H1 (cell line): ENCODE results near the gene ABHD17B. TPM values are rescaled to one million over a fixed set of nuclear protein-coding genes. Genes with fewer than 3 reads are reported as not detected.

Experiments
- CTCF ChIA-PET: fragments of 300-600 bp; sonication (Branson Sonifier 250); formaldehyde crosslinking; loops from one replicate; lab custom pipeline; 2021; ENCODE audit not compliant: partially characterized antibody; lab: Charles Lee
- POLR2A ChIA-PET: fragments of 300-600 bp; sonication (Branson Sonifier 250); formaldehyde crosslinking; loops from one replicate; lab custom pipeline; 2021; ENCODE audit warnings: inconsistent platforms; ENCODE audit not compliant: partially characterized antibody; lab: Charles Lee
- DNase-seq, 2 experiments: peaks; one replicate each; pipeline versions ENCODE4 v3.0.0 to v3.0.0-alpha.2; 2010 to 2022; ENCODE audit warnings: low spot score in 2 of 2, low read depth in 1 of 2, mixed read lengths in 1 of 2
- FAIRE-seq: peaks from 2 replicates; lab custom pipeline; 2011; peaks lifted over from hg19 to GRCh38; lab: Jason Lieb, UNC
- H2AFZ ChIP-seq: 2 replicates; pipeline ENCODE4 v1.8.1; 2012; ENCODE audit warnings: low read length, inconsistent platforms
- H2AK5ac ChIP-seq: 2 replicates; pipeline ENCODE4 v1.6.1; 2013; ENCODE audit warnings: low read depth, low read length
- H2BK120ac ChIP-seq: replicated peaks from 2 replicates; pipeline ENCODE3; 2013; ENCODE audit warnings: low read depth, low read length, inconsistent platforms
- H2BK12ac ChIP-seq: 2 replicates; pipeline ENCODE4 v1.6.1; 2013; ENCODE audit warnings: low read depth, low read length
- H2BK15ac ChIP-seq: 2 replicates; pipeline ENCODE4 v1.6.1; 2013; ENCODE audit warnings: low read length
- H2BK20ac ChIP-seq: 2 replicates; pipeline ENCODE4 v1.6.1; 2013; ENCODE audit warnings: low read length
- H2BK5ac ChIP-seq: 2 replicates; pipeline ENCODE4 v1.6.1; 2013; ENCODE audit warnings: low read depth, low read length
- H3K14ac ChIP-seq: 2 replicates; pipeline ENCODE4 v1.6.1; 2013; ENCODE audit warnings: inconsistent platforms; ENCODE audit not compliant: insufficient read length
- H3K18ac ChIP-seq: 2 replicates; pipeline ENCODE4 v1.6.1; 2013; ENCODE audit warnings: low read length; ENCODE audit errors: extremely low read depth
- H3K23ac ChIP-seq: 2 replicates; pipeline ENCODE4 v1.6.1; 2013; ENCODE audit warnings: inconsistent platforms; ENCODE audit not compliant: insufficient read length
- H3K23me2 ChIP-seq: 2 replicates; pipeline ENCODE4 v1.6.1; 2013; ENCODE audit warnings: low read depth, low read length
- H3K27ac ChIP-seq: 2 replicates; pipeline ENCODE4 v1.6.1; 2011; ENCODE audit warnings: low read depth, low read length, inconsistent platforms
- H3K27me3 ChIP-seq, 4 experiments: replicated peaks in 1 of 4; 1 replicate in 1 of 4; 2 replicates in 3 of 4; pipeline versions ENCODE4 v1.6.1 to v1.8.1; 2011 to 2013; ENCODE audit warnings: low read length in 3 of 4, mild to moderate bottlenecking in 3 of 4, inconsistent platforms in 2 of 4, mixed read lengths in 2 of 4, moderate library complexity in 1 of 4; ENCODE audit not compliant: control insufficient read depth in 3 of 4, insufficient read depth in 3 of 4; ENCODE audit errors: extremely low read depth in 1 of 4
- H3K36me3 ChIP-seq, 4 experiments: 2 replicates each; pipeline versions ENCODE4 v1.6.1 to v1.8.1; 2011 to 2013; ENCODE audit warnings: mild to moderate bottlenecking in 4 of 4, low read length in 3 of 4, moderate library complexity in 2 of 4, control low read depth in 1 of 4, inconsistent platforms in 1 of 4; ENCODE audit not compliant: insufficient read depth in 4 of 4, control insufficient read depth in 2 of 4
- H3K4ac ChIP-seq: replicated peaks from 2 replicates; pipeline ENCODE3; 2013; ENCODE audit warnings: low read length, low read depth, mixed read lengths, inconsistent platforms; ENCODE audit not compliant: insufficient read length
- H3K4me1 ChIP-seq, 4 experiments: replicated peaks in 1 of 4; 1 replicate in 1 of 4; 2 replicates in 3 of 4; pipeline versions ENCODE4 v1.6.1 to v1.8.1; 2011 to 2013; ENCODE audit warnings: low read length in 3 of 4, inconsistent platforms in 2 of 4, mixed read lengths in 1 of 4; ENCODE audit not compliant: insufficient read depth in 4 of 4, control insufficient read depth in 3 of 4
- H3K4me2 ChIP-seq, 2 experiments: 2 replicates each; pipeline versions ENCODE4 v1.6.1 to v1.8.1; 2011 to 2013; ENCODE audit warnings: low read depth in 2 of 2, low read length in 2 of 2, control low read depth in 1 of 2, inconsistent platforms in 1 of 2, mild to moderate bottlenecking in 1 of 2; ENCODE audit not compliant: insufficient read depth in 1 of 2
- H3K4me3 ChIP-seq, 4 experiments: fragments of 200-600, 300-600 bp in 1 of 4; sonication (generic), shearing (Covaris generic), sonication (Bioruptor Twin) in 1 of 4; 2 replicates each; pipeline versions ENCODE4 v1.5.1 to v1.8.1; 2011 to 2016; ENCODE audit warnings: low read length in 4 of 4, low read depth in 3 of 4, control low read depth in 2 of 4, inconsistent platforms in 2 of 4, mild to moderate bottlenecking in 2 of 4, mixed read lengths in 1 of 4, moderate library complexity in 1 of 4; ENCODE audit not compliant: insufficient read depth in 2 of 4; ENCODE audit errors: extremely low read depth in 1 of 4
- H3K56ac ChIP-seq: replicated peaks from 2 replicates; pipeline ENCODE3; 2013; ENCODE audit warnings: low read depth, mild to moderate bottlenecking, mixed read lengths, low read length, inconsistent platforms; ENCODE audit not compliant: insufficient read length
- H3K79me1 ChIP-seq: 2 replicates; pipeline ENCODE4 v1.6.1; 2013; ENCODE audit warnings: low read depth, low read length, control low read depth
- H3K79me2 ChIP-seq, 2 experiments: 2 replicates each; pipeline versions ENCODE4 v1.6.1 to v1.8.1; 2012 to 2013; ENCODE audit warnings: low read length in 2 of 2, mild to moderate bottlenecking in 2 of 2, inconsistent platforms in 1 of 2; ENCODE audit not compliant: insufficient read depth in 2 of 2, control insufficient read depth in 1 of 2
- H3K9ac ChIP-seq, 4 experiments: replicated peaks in 1 of 4; 1 replicate in 1 of 4; 2 replicates in 3 of 4; pipeline versions ENCODE4 v1.6.1 to v1.8.1; 2011 to 2013; ENCODE audit warnings: low read depth in 3 of 4, low read length in 3 of 4, control low read depth in 2 of 4, mild to moderate bottlenecking in 2 of 4, moderate library complexity in 2 of 4, inconsistent platforms in 1 of 4; ENCODE audit errors: extremely low read depth in 1 of 4
- H3K9me3 ChIP-seq, 2 experiments: 2 replicates each; pipeline versions ENCODE4 v1.6.1 to v1.8.1; 2012 to 2013; ENCODE audit warnings: mild to moderate bottlenecking in 2 of 2, moderate library complexity in 2 of 2, control low read depth in 1 of 2, inconsistent platforms in 1 of 2, low read depth in 1 of 2, low read length in 1 of 2, mixed read lengths in 1 of 2; ENCODE audit not compliant: insufficient read depth in 2 of 2
- H4K20me1 ChIP-seq, 2 experiments: replicated peaks in 1 of 2; 2 replicates each; pipeline versions ENCODE3 to v1.8.1; 2011 to 2013; ENCODE audit warnings: inconsistent platforms in 2 of 2, low read length in 2 of 2, mild to moderate bottlenecking in 1 of 2; ENCODE audit not compliant: insufficient read depth in 2 of 2, control insufficient read depth in 1 of 2
- H4K5ac ChIP-seq: 2 replicates; pipeline ENCODE4 v1.6.1; 2013; ENCODE audit warnings: low read length, low read depth, mixed read lengths, inconsistent platforms; ENCODE audit not compliant: insufficient read length
- H4K8ac ChIP-seq: 2 replicates; pipeline ENCODE4 v1.8.0; 2013; ENCODE audit warnings: mild to moderate bottlenecking, moderate library complexity, low read length, inconsistent platforms; ENCODE audit not compliant: insufficient read depth; ENCODE audit errors: extremely low read depth
- H4K91ac ChIP-seq: replicated peaks from 2 replicates; pipeline ENCODE3; 2013; ENCODE audit warnings: low read length, mixed read lengths, inconsistent platforms; ENCODE audit not compliant: insufficient read length
- NRF1 ChIP-seq: IDR thresholded peaks from 2 replicates; pipeline ENCODE4 v1.6.1; 2011; ENCODE audit warnings: mild to moderate bottlenecking, low read depth, low read length, improper control_type of control experiment
- POU5F1 ChIP-seq: IDR thresholded peaks from 2 replicates; pipeline ENCODE4 v1.6.1; 2011; ENCODE audit warnings: low read depth, mild to moderate bottlenecking, low read length, moderate library complexity
- WGBS, 2 experiments: shearing (Covaris generic) in 1 of 2; methylation state at CpG; one replicate each; pipeline versions ENCODE4 v1.1.6 to v1.1.7; 2013 to 2015; ENCODE audit warnings: low lambda C conversion rate in 2 of 2, mixed read lengths in 2 of 2, inconsistent platforms in 1 of 2, low coverage in 1 of 2, missing lambda C conversion rate in 1 of 2; ENCODE audit not compliant: insufficient replicate concordance in 2 of 2, insufficient coverage in 1 of 2, insufficient read length in 1 of 2; ENCODE audit errors: extremely low coverage in 1 of 2, missing lambda C conversion rate in 1 of 2; 5-methylcytosine and 5-hydroxymethylcytosine counted together
- polyA plus RNA-seq, 7 experiments: library from polyadenylated mRNA; depleted of rRNA in 3 of 7; stranded (reverse) in 5 of 7; unstranded in 2 of 7; fragments of >200 nt in 5 of 7; fragments of 200-250 nt in 2 of 7; gene quantifications; 1 replicate in 5 of 7; 2 replicates in 1 of 7; 4 replicates in 1 of 7; pipeline versions ENCODE4 v1.2.1 to v1.2.3, GENCODE V29; 2011 to 2013; ENCODE audit warnings: missing spikeins in 2 of 7, mixed read lengths in 2 of 7
- total RNA-seq: library from RNA; stranded (reverse); fragmentation: NEBNext Ultra II Directional; extraction: Animal tissue kit (Norgen Biotek cat#: 25700); gene quantifications from 2 replicates; pipeline ENCODE4 v1.2.1, GENCODE V29; 2021

ABHD17B gene
- total and polyA plus RNA-seq, 2 of the 8 experiments (the other 6 are each of a cell fraction or from before 2014, with no cell fraction given) = 37.2 to 60.8 TPM

GRCh38 chr9:71886015-71886414 lies 25.0 kb downstream of the ABHD17B start:
- no peak overlapping the region for H3K4me2 ChIP-seq
- no peak overlapping the region for H2BK120ac ChIP-seq
- no peak overlapping the region for H3K4me3 ChIP-seq
- no peak overlapping the region for H4K5ac ChIP-seq
- FAIRE-seq = no peak
- CTCF ChIA-PET = interaction anchor here (0.6 to 2.5 kb wide), 4 partner anchors 10 to 101 kb away, joined by 3 to 6 read pairs (median 4); no protein-coding TSS in a partner anchor
- no peaks in the 10 kb centered on the region for H3K23me2 ChIP-seq
- H3K36me3 ChIP-seq = peaks cover 0 to 7% (median 0%) of the 10 kb centered on the region in 4 experiments; a peak in 3 of 8 replicates
- H4K8ac ChIP-seq = no peak overlapping the region
- peaks cover 7% of the 10 kb centered on the region in 2 experiments for H4K20me1 ChIP-seq
- no peak overlapping the region for H2AFZ ChIP-seq
- no peak overlapping the region for H2BK20ac ChIP-seq
- no peak overlapping the region for H3K4ac ChIP-seq
- no peak overlapping the region for H2BK15ac ChIP-seq
- WGBS, 2 experiments = 88% methylated on average over 1 of the region's 1 CpG; no CpG with 5 or more reads in 1 of the 2 experiments
- H2AK5ac ChIP-seq = no peak overlapping the region
- H3K27ac ChIP-seq = no peak overlapping the region
- H2BK5ac ChIP-seq = no peak overlapping the region
- H4K91ac ChIP-seq = no peak overlapping the region
- H3K9ac ChIP-seq = no peak overlapping the region
- no peak for DNase-seq
- no peak overlapping the region for H2BK12ac ChIP-seq
- no peaks in the 10 kb centered on the region for H3K27me3 ChIP-seq
- peaks cover 28 to 100% of the 10 kb centered on the region in 2 experiments for H3K79me2 ChIP-seq
- no peak overlapping the region for H3K23ac ChIP-seq
- H3K18ac ChIP-seq = no peak overlapping the region
- H3K4me1 ChIP-seq = peaks cover 0 to 2% (median 0%) of the 10 kb centered on the region in 4 experiments; a peak in 2 of 7 replicates
- H3K14ac ChIP-seq = no peak overlapping the region
- POLR2A ChIA-PET = interaction anchor here (0.6 to 1.5 kb wide), 2 partner anchors 10 to 21 kb away, joined by 3 to 4 read pairs; no protein-coding TSS in a partner anchor
- no peaks in the 10 kb centered on the region for H3K79me1 ChIP-seq
- no peak overlapping the region for H3K56ac ChIP-seq
- H3K9me3 ChIP-seq = 0 out of 4 replicates have a peak, but pooled peaks cover 0 to 5% of the 10 kb centered on the region in 2 experiments
- TF ChIP-seq NRF1 (no peak), POU5F1 (no peak)
